HG02884 (cell line): Measurements from ENCODE around the gene PWWP2B.

Experiments
- ATAC-seq: cut with Tn5 transposase; IDR thresholded peaks from one replicate; pipeline ENCODE4 v1.9.1; 2021; ENCODE audit warnings: mild to moderate bottlenecking, moderate library complexity; ENCODE audit not compliant: unreplicated experiment

Gene PWWP2B

GRCh38 chr10:132455441-132455971 is 58.5 kb downstream of the PWWP2B start:
- ATAC-seq, result no peak

GRCh38 chr10:132455986-132456847 is 59.2 kb downstream of the PWWP2B start:
- no peak for ATAC-seq

- no peak for ATAC-seq
Observed at GRCh38 chr10:132456881-132457280, 59.9 kb downstream of the PWWP2B start.

- no peak for ATAC-seq
Observed at GRCh38 chr10:132457328-132458070, 60.5 kb downstream of the PWWP2B start.

DNA sequence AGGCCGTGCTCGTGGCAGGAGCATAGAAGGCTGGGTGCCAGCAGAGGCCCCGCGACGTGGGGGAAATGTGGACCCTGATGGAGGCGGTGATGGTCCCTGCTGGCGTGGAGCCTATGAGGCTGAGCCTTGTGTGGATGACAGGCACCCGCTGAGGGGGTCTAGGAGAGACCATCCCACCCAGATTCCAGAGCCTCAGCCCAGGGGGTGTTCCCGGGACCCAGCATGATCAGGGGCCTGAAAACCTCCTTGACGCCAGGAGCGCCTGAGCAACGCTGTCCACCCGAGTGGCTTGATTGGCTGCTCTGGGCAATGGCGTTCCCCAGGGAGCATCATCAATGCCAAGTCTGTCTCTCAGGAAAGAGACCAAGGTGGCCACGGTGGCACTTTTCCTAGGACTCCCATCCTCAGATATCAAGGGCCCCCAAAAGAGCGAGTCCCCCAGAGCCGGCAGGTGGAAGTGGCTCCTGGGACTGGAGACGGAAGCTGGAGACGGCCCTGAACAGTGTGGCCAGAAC is 61.1 kb downstream of the PWWP2B start:
- no peak for ATAC-seq

DNA sequence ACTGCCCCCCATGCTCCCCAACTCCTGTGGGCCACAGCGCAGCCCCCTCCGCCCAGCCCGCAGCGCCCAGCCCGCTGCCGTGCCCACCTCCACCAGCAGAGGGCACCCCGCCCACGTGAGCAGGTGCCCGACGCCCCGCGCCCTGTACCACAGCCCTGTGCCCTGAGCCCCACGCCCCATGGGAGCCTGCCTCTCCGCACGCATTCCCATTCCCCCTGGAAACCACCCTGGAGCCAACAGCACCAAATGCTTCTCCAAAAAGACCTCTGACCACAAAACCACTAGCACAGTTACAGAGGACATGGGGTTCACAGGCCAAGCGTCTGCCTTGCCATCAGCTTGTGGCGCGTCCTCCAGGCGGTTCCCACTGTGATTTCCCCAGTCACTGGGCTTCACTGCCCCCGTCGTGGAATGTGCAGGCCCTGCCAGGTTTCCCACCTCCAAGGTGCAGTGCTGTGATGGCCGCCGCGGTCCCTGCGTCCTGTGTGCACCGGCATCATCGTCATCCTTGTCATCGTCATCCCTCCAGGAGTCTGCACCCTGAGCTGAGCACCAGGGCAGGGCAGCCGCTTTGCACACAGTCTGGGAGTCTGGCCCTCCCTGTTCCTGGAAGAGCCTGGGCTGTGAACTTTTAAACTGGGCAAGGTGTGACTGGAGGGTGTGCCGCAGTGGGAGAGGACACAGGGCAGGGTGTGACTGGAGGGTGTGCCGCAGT is 61.7 kb downstream of the PWWP2B start:
- no peak for ATAC-seq

DNA sequence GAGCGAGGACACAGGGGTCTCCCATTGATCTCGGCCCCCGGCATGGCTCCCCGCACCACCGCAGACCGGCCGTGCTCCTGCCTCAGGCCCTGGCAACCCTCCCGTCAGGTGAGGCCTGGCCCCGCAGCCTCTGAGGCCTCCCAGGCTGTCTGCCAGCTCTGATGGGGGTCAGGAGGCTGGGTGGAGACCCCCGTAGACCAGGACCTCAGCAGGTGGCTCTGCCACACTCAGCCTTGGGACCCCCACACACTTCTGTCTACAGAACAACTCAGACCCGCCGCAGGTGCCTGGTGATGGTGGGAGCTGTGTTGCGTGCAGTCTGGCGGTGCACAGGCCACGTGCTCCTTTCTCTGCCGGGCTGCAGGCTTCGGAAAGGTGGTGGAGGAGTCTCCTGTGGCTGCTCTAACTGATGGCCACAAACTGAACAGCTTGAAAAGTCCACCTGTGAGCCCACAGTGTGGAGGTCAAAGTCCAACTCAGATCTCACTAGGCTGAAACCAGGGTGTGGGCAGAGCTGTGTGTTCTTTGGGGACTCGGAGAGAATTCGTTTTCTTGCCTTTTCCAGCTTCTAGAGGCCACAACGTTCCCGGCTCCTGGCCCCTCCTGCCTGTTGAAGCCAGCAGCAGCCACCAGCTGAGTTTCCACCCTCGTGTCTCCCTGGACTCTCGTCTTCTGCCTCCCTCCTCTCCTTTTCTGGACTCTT is 62.5 kb downstream of the PWWP2B start:
- no peak for ATAC-seq

GRCh38 chr10:132460071-132460470 is 63.1 kb downstream of the PWWP2B start:
- ATAC-seq, result no peak

- ATAC-seq, result no peak
Observed at GRCh38 chr10:132460691-132461090, 63.7 kb downstream of the PWWP2B start.

DNA sequence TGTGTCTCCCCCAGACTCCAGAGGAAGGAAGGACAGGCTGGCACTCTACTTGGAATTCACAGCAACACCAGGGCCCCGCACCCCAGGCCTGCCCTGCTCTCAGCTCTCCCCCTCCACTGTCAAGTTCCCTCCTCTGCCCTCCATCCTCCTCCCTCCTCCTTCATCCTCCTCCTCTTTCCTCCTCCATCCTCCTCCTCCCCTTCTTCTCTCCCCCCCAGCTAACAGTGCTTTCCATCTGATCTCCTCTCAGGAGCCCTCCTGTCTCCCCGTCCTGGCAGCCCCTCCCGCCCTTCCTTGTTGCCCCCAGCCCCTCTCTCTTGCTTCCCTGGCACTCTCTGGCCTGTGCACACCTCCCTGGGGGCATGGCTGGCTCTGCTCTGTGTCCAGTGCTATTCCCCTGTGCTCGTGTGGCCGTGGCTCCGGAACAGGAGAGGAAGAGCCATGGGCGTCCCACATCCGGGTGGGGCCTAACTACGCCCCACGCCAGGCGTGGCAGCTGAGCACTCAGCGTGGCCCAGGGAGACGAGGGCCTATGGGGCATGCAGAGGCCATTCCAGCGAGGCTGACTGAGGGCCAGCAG is 64.2 kb downstream of the PWWP2B start:
- no peak for ATAC-seq

DNA sequence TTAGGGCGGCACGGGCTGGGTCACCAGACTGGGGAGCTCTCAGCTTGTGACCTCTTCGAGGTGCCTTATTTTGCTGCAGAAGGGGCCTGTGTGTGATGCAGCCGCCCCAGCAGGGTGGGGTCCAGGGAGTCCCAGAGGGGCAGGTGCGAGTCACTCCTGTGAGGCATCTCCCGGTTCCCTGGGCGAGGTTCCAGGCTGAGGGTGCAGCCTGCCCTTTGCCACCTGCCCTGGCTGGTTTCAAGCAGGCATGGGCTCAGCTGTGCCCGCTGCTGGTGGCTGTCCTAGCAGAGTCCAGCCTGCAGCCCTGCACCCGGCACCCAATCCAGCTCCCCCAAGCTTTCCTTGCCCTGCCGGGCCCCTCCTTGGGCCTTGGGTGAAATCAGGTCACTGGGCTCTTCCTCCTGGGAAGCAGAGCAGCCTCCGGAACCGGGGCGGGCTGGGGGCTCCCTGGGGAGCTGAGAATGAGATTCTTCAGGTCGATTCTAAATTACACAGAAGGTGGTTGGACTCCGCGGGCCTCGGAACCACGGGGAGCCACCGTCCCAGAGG is 64.8 kb downstream of the PWWP2B start:
- ATAC-seq, result no peak

DNA sequence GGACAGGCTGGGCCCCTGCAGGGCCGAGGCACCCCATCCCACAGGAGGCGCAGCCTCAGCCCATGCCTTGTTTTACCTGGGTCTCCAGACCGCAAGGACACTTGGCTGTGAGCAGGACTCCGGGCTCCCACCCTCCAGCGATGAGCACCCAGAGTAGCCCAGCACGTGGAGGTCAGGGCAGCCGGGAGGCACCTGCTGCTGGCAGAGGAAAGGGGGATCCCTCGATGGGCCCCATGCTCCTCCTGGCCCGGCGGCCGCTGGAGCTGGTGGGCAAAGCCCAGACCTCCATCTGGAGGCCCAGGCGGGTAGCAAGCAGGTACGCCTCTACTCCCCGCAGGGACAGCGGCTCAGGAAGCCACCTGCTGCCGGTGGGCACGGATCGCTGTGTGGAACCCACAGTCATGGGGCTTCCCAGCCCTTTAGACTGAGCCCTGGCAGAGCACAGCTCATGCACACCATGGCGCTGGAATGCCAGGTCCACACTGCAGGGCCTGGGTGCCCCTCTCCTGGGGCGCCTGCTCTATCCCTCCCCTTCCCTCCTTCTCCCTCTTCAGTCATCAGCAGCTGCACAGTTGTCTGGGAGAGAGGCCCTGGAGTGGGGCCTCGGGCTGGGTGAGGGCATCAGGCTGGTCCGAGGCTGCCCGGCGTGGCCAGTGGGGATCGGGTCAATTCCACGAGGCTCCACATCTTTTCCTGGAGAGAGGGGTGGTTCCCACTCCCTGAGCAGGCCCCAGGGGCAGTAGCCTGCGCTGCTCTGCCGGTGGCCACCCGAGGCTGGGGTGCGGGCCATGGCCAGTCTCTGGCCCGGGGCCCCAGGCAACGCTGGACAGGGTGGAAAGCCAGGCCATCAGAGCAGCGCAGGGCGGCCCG is 65.7 kb downstream of the PWWP2B start:
- ATAC-seq, result no peak

GRCh38 chr10:132463333-132464255 is 66.6 kb downstream of the PWWP2B start:
- no peak for ATAC-seq

DNA sequence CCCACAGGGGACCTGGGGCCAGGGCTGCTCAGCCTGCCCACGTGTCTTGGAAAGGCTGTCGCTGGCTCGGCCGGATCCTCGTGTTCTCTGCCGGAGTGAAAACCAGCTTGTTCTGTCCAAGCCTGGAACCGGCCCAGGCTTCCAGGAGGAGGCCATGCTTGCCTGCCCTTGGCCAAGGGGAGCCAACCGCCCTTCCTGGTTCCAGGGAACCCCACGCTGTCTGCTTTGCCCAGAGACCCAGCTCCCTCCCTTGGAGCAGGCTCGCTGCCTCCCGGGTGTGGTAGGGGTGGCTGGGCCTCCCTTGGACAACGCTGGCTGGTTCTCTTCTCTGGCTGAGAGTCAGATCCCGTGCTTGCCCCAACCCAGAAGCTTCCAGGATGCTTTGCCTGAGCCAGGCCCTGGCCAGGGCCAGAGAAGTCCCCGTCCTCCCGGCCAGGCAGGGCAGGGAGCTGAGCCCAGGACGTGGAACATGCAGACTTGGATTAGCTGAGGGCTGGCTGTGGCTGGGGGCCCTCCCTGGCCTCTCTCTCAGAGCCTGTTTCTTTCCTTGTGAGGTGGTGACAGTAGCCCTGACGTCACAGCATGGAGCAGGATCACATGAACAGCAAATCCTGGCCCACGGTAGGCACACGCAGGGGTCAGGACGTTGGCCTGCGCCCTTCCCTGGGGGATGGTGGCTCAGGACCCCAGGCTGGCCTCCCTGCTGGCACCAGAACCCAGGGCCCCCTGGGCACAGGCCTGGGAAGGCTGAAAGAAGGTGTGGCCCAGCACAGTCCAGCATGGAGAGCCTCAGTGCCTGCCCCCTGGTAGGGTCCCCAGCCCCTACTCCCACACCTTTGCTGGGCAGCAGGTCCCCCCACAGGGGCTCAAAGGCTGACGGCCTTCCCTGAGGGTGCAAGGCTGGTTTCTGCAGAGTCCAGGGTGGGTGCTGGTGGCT is 67.5 kb downstream of the PWWP2B start:
- no peak for ATAC-seq

DNA sequence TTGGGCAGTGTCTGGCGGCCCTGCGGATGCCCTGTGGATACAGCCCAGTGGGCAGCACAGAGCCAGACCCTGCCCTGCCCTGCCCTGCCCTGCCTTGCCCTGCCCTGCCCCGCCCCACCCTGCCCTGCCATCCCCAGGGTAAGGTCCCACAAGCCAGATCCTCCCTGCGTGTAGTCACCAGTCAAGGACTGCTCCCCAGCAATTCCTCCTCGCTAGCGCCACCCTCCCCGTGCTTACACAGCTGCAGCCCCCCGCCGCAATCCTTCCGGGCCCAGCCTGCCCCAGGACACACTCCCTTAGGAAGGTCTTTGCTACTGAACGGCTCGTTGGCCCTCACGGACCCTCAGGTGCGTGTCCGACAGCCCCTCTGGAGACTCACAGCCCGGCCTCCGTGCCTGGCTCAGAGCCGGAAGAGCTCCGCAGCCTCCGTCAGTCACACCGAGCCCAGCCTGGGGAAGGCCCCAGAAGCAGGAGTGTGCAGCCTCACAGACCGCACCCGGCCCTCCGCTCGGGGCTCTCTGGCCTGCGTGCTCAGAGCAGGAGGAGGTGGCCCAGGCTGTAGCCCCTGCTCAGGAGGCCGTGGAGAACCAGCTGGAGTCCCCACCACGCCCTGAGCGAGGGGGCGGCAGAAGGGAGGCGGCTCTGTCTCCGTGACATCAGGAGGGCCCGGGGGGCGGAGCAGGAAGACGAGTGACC is 68.3 kb downstream of the PWWP2B start:
- no peak for ATAC-seq

DNA sequence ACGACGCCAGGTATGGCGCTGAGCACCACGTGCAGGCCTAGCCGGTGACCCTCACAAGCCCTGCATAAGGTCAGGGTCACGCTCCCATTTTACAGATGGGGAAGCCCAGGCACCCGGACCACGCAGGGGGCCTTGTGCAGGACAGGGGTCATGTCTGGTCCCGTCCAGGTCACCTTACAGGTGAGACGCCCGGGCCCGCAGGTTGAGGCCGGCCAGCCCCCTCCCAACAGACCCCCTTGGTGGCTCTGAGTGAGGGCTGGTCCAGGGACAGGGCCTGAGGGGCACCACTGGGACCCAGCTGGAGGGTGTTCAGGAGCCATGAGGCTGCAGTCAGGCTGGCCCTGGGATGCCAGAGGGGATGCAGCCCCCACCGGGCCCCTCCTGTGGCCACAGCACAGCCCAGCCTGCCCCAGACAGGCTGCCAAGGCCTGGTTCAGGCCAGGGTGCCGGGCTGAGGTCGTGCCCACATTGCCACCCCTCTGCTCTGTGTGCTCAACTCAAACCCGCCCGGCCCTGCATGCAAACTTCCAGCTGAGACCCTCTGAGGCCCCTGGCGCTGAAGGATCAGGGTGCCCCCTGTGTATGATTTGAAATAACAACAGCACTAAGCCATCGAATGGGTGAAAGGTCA is 69.0 kb downstream of the PWWP2B start:
- ATAC-seq, result no peak
